HG03565 (cell line): ENCODE data around the gene LEF1.
A peak's percentile ranks its signal among the peaks of the same experiment; 100 is the strongest.

ENCODE experiments used
- ATAC-seq: cut with Tn5 transposase; IDR thresholded peaks from one replicate; pipeline ENCODE4 v1.9.1; 2021; ENCODE audit warnings: mild to moderate bottlenecking, moderate library complexity; ENCODE audit not compliant: unreplicated experiment

The LEF1 gene

GRCh38 chr4:108152980-108153379 lies 15.8 kb downstream of the LEF1 start:
- ATAC-seq, result no peak

- no peak for ATAC-seq
Measured at GRCh38 chr4:108149588-108150380, 18.9 kb downstream of the LEF1 start.

GRCh38 chr4:108148316-108148715 lies 20.4 kb downstream of the LEF1 start:
- ATAC-seq, result no peak

- no peak for ATAC-seq
Measured at GRCh38 chr4:108146819-108147218, 21.9 kb downstream of the LEF1 start.

GRCh38 chr4:108146336-108146735 lies 22.4 kb downstream of the LEF1 start:
- ATAC-seq, result no peak

- no peak for ATAC-seq
Measured at GRCh38 chr4:108144451-108144850, 24.3 kb downstream of the LEF1 start.

GRCh38 chr4:108143515-108143914 lies 25.2 kb downstream of the LEF1 start:
- ATAC-seq, result no peak

GRCh38 chr4:108142870-108143269 lies 25.9 kb downstream of the LEF1 start:
- ATAC-seq, result no peak

- ATAC-seq, result peak; percentile 34
Measured at GRCh38 chr4:108141213-108141950, 27.4 kb downstream of the LEF1 start.

GRCh38 chr4:108140328-108140727 lies 28.4 kb downstream of the LEF1 start:
- no peak for ATAC-seq

GRCh38 chr4:108139089-108139488 lies 29.6 kb downstream of the LEF1 start:
- peak; percentile 47 for ATAC-seq

GRCh38 chr4:108135549-108136209 lies 33.1 kb downstream of the LEF1 start:
- no peak for ATAC-seq

- ATAC-seq, result no peak
Measured at GRCh38 chr4:108130955-108131354, 37.8 kb downstream of the LEF1 start.

GRCh38 chr4:108129196-108129595 lies 39.5 kb downstream of the LEF1 start:
- ATAC-seq, result no peak

- no peak for ATAC-seq
Measured at GRCh38 chr4:108126806-108127205, 41.9 kb downstream of the LEF1 start.

- no peak for ATAC-seq
Measured at GRCh38 chr4:108120789-108121188, 47.9 kb downstream of the LEF1 start.

- ATAC-seq, result peak; percentile 18
Measured at GRCh38 chr4:108119199-108119800, 49.4 kb downstream of the LEF1 start.

- peak; percentile 89 for ATAC-seq
Measured at GRCh38 chr4:108118505-108118904, 50.2 kb downstream of the LEF1 start.

- ATAC-seq, result no peak
Measured at GRCh38 chr4:108117418-108118182, 51.1 kb downstream of the LEF1 start.

- no peak for ATAC-seq
Measured at GRCh38 chr4:108116423-108117168, 52.1 kb downstream of the LEF1 start.
